ENCODE measurements around the gene LRRC3.
"Not testable (repeated sequence)": the region's sequence is repeated elsewhere in the genome, so short reads cannot be mapped to it uniquely, and the experiment has no call there.

LRRC3 gene

DNA sequence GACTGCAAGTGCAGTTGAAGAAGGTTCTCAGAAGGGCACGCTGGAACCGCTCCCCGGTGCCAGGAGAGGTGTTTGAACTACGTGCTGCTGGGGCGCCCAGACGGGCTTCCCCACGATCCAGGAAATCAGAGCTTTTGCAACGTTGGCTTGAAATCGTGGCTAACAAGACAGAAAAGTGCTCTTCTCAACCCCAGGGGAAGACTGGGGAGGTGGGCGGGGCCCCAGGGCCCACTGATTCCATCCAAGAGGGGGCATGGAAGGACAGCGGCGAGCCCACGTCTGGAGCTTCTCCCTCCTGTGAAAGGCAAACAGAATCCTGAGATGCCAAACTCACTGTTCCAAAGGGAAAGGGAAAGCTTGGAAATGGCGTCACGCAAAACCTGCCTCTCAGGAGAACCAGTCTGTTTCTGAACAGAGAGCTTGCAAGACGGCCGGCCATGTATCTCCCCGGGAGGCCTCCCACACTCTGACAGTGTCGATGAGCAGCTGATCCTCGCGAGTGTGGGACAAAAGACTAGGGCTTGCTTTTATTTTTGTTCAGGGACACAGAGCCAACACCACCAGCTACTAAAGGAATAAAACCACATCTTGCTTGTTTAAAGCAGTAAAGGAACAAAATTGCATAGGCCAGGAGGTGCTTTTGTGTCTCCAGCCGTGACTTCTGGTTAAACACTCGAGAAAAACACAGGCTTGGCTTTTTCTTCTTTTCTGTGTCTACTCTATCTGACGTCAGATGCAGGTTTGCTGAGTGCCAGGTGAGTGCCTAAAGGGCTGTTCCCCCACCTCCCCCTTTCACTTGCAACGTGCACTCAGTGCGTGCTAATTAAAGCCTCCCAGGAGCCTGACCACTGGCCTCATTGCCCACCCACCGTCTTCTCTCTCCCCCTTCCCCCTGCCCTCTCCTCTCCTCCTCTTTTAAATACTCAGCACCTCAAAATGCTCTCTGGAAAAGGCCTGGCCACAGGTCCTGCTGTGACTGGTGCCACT is 41.5 kb downstream of the LRRC3 start:
- ATAC-seq (replicated peaks; ENCODE audit: extremely low read depth, poor library complexity, severe bottlenecking) (no peak), DNase-seq (ENCODE audit: low spot score in 2 of 2) (no peak)
- peaks cover 9% of the 10 kb centered on the region for H3K9me3 Mint-ChIP-seq
- H3K4me1 Mint-ChIP-seq: no peaks in the 10 kb centered on the region
- no peak overlapping the region for H3K4me3 Mint-ChIP-seq
- H3K27me3 Mint-ChIP-seq: peaks cover 56% of the 10 kb centered on the region
- H3K27ac Mint-ChIP-seq (ENCODE audit: low read depth): no peak overlapping the region
- H3K36me3 Mint-ChIP-seq (ENCODE audit: insufficient read depth): peaks cover 2% of the 10 kb centered on the region

DNA sequence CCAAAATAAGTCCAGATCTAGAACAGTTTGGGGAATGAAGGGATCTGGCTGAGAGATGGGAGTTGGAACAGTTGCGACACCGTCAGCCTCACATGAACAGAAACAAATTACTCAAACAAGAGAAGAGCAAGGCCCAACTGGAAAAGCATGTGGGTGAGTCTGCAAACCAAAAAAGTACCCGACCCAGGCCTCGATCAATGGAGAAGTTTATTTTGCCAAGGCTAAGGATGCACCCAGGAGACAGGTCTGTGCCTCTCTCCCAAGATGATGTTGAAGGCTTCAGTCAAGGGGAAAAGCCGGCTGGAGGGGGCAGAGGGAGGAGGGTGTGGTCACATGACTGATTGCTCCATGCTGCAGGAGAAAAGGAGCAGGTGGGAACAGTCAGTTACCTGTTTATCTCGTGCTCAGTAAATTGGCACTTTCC is 42.4 kb downstream of the LRRC3 start:
- H3K4me1 Mint-ChIP-seq: no peaks in the 10 kb centered on the region
- peaks cover 7% of the 10 kb centered on the region for H3K9me3 Mint-ChIP-seq
- H3K27ac Mint-ChIP-seq (ENCODE audit: low read depth): no peak overlapping the region
- H3K36me3 Mint-ChIP-seq (ENCODE audit: insufficient read depth): peaks cover 2% of the 10 kb centered on the region
- ATAC-seq (replicated peaks; ENCODE audit: extremely low read depth, poor library complexity, severe bottlenecking) (no peak), DNase-seq (ENCODE audit: low spot score in 2 of 2) (no peak)
- peaks cover 48% of the 10 kb centered on the region for H3K27me3 Mint-ChIP-seq
- H3K4me3 Mint-ChIP-seq: no peak overlapping the region

DNA sequence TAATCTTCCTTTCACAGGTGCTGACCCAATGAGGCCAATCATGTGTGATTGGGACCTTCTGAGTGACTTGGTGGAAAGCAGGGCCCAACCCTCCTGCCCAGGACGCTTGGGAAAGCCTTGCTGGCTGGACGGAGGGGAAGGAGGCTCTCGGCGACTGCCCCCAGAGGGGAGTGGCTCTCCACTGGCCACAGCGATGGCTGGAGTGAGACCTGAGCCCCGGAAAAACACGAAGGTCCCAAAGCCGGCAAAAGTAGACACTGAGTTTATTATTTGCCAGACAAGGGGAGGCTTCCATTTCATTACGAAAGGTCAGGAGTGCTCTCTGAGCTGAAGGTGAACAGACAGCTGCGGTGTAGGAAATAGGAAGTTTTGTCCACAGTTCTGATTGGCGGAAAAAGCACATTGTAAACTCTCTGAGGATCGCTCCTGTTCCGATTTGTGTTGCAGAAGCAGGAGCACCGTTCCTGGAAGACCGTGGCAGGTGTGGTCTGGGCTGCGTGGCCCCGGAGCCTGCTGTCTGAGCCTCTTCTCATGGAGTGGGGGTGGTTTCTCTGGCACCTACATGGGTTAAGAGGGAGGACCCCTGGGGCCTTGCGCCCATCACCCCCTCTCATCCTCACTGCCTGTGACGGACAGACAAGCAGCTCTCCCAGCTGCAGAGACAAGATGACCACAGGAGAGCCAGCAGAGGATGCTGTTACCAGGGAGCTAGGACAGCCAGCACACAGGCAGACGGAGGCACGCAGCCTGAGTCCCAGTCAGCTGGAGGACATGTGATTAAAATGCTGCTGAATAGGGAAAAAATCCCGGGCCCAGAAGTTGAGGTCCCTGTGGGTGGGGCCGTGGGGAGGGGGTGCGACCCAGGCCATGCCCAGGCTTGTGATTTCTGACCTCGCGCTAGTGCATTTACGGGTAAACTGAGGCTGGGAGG is 43.2 kb downstream of the LRRC3 start:
- Mint-ChIP-seq H3K4me3 (no peak overlapping the region), H3K36me3 (ENCODE audit: insufficient read depth) (peaks cover 2% of the 10 kb centered on the region), H3K27me3 (peaks cover 39% of the 10 kb centered on the region), H3K27ac (ENCODE audit: low read depth) (no peak overlapping the region), H3K9me3 (no peaks in the 10 kb centered on the region), H3K4me1 (no peaks in the 10 kb centered on the region)
- ATAC-seq (replicated peaks; ENCODE audit: extremely low read depth, poor library complexity, severe bottlenecking): no peak
- DNase-seq (ENCODE audit: low spot score in 2 of 2): no peak

DNA sequence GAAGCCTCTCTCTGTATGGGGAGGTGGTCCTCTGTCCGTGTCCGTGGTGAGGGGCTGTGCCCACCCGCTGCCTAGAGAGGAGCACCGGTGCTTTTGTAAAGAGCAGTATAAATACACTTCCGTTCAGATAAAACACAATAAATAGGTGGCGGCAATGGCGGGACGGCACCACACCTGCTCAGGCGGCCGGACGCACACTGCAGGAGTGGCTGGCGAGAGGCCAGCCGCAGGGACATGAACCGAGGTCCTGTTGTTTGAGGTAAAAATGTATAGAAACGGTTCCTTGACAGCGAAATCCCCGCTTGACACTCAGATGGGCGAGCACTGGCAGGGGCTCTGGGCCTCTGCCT is 43.9 kb downstream of the LRRC3 start:
- peaks cover 2% of the 10 kb centered on the region for H3K36me3 Mint-ChIP-seq (ENCODE audit: insufficient read depth)
- ATAC-seq (replicated peaks; ENCODE audit: extremely low read depth, poor library complexity, severe bottlenecking): no peak
- H3K9me3 Mint-ChIP-seq: no peaks in the 10 kb centered on the region
- H3K27me3 Mint-ChIP-seq: peaks cover 39% of the 10 kb centered on the region
- DNase-seq (ENCODE audit: low spot score in 2 of 2): no peak
- H3K4me3 Mint-ChIP-seq: no peak overlapping the region
- H3K27ac Mint-ChIP-seq (ENCODE audit: low read depth): no peak overlapping the region
- H3K4me1 Mint-ChIP-seq: no peaks in the 10 kb centered on the region

DNA sequence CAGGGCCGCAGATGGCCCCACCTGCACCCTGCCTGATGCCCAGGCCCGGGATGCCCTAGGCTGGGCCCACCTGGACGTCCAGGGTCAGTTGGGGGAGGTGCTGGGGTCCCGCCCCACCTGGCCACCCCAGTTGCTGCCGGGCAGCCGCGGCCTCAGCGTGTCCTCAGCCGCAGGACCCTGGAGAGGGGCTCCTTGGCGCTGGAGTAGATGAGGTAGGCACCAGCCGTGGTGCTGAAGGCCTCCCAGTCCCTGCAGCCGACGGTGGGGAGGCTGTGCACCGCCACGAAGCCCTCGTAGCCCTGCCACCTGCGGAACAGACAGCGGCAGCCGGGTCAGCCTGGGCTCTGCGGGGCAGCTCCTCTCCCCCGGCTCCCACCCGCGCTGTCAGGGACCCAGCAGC is 44.3 kb downstream of the LRRC3 start:
- Mint-ChIP-seq H3K27ac (ENCODE audit: low read depth) (no peak overlapping the region), H3K27me3 (peaks cover 39% of the 10 kb centered on the region), H3K9me3 (no peaks in the 10 kb centered on the region), H3K4me1 (no peaks in the 10 kb centered on the region), H3K36me3 (ENCODE audit: insufficient read depth) (peaks cover 2% of the 10 kb centered on the region), H3K4me3 (no peak overlapping the region)
- ATAC-seq (replicated peaks; ENCODE audit: extremely low read depth, poor library complexity, severe bottlenecking) (no peak), DNase-seq (ENCODE audit: low spot score in 2 of 2) (no peak)

DNA sequence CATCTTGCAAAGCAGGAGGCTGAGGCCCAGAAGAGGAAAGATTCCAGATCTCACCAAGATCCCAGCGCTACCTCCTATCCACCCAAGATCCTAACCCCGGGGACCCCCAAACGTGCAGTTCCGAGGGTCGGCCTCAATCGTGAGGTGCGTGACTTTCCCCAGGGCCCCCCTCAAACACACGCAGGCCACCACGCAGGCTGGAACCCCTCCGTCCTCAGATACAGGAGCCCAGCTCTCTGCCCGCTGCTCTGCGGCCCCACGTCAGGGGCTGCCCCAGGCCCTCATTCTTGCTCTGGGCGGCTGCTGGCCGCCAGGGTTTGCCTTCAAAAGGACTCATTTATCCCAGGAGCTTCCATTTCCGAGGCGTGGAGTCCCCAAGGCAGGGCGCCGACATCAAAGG is 44.8 kb downstream of the LRRC3 start:
- H3K36me3 Mint-ChIP-seq (ENCODE audit: insufficient read depth): peaks cover 2% of the 10 kb centered on the region
- no peak overlapping the region for H3K27ac Mint-ChIP-seq (ENCODE audit: low read depth)
- H3K4me1 Mint-ChIP-seq: no peaks in the 10 kb centered on the region
- no peak for ATAC-seq (replicated peaks; ENCODE audit: extremely low read depth, poor library complexity, severe bottlenecking)
- no peaks in the 10 kb centered on the region for H3K9me3 Mint-ChIP-seq
- no peak overlapping the region for H3K4me3 Mint-ChIP-seq
- no peak for DNase-seq (ENCODE audit: low spot score in 2 of 2)
- peaks cover 37% of the 10 kb centered on the region for H3K27me3 Mint-ChIP-seq

DNA sequence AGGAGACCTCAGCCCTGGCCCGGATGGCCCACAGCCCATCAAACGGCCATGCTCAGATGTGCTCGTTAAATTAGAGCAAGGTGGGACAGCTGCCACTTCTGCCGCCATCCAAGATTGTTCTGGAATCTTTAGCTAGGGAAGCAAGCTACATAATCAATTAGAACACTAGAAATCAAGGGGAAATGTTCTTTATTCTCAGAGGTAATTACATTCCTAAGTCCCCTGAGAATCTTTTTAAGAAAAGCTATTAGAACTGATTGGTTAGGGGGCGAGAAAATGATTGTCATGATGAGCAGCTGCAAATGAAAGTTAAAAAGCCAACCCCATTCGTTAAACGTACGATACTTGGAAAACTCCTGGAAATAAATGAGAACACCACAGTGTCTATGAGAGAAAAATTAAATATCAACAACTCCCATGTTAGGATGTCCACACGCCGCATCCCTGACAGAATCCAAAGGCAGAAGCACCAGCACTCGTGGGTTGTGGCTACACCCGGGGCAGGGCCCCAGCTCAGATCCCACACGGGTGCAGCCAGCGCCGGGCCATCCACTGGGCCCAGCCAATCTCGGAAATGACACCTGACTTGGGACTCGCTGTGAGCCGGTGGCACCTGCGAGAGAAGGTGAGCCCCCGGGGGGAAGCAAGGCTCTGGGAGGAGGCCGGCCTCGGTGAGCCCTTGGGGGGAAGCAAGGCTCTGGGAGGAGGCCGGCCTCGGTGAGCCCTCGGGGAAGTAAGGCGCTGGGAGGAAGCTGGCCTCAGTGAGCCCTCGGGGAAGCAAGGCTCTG is 47.1 kb downstream of the LRRC3 start:
- no peak for DNase-seq (ENCODE audit: low spot score in 2 of 2)
- ATAC-seq (replicated peaks; ENCODE audit: extremely low read depth, poor library complexity, severe bottlenecking): no peak
- Mint-ChIP-seq H3K4me1 (no peaks in the 10 kb centered on the region), H3K27ac (ENCODE audit: low read depth) (no peak overlapping the region), H3K9me3 (no peaks in the 10 kb centered on the region), H3K27me3 (peaks cover 14% of the 10 kb centered on the region), H3K36me3 (ENCODE audit: insufficient read depth) (no peaks in the 10 kb centered on the region), H3K4me3 (no peak overlapping the region)

DNA sequence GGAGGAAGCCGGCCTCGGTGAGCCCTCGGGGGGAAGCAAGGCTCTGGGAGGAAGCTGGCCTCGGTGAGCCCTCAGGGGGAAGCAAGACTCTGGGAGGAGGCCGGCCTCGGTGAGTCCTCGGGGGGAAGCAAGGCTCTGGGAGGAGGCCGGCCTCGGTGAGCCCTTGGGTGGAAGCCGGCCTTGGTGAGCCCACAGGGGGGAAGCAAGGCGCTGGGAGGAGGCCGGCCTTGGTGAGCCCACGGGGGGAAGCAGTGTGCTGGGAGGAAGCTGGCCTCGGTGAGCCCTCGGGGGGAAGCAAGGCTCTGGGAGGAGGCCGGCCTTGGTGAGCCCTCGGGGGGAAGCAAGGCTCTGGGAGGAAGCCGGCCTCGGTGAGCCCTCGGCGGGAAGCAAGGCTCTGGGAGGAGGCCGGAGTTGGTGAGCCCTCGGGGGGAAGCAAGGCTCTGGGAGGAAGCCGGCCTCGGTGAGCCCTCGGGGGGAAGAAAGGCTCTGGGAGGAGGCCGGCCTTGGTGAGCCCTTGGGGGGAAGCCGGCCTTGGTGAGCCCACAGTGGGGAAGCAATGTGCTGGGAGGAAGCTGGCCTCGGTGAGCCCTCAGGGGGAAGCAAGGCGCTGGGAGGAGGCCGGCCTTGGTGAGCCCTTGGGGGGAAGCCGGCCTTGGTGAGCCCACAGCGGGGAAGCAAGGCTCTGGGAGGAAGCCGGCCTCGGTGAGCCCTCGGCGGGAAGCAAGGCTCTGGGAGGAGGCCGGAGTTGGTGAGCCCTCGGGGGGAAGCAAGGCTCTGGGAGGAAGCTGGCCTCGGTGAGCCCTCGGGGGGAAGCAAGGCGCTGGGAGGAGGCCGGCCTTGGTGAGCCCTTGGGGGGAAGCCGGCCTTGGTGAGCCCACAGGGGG is 47.9 kb downstream of the LRRC3 start:
- not testable (repeated sequence) for H3K36me3 Mint-ChIP-seq (ENCODE audit: insufficient read depth); H3K4me1 Mint-ChIP-seq; ATAC-seq (replicated peaks; ENCODE audit: extremely low read depth, poor library complexity, severe bottlenecking); DNase-seq (ENCODE audit: low spot score in 2 of 2); H3K4me3 Mint-ChIP-seq; H3K9me3 Mint-ChIP-seq; H3K27me3 Mint-ChIP-seq
- H3K27ac Mint-ChIP-seq (ENCODE audit: low read depth): peak overlapping the region; percentile 53

DNA sequence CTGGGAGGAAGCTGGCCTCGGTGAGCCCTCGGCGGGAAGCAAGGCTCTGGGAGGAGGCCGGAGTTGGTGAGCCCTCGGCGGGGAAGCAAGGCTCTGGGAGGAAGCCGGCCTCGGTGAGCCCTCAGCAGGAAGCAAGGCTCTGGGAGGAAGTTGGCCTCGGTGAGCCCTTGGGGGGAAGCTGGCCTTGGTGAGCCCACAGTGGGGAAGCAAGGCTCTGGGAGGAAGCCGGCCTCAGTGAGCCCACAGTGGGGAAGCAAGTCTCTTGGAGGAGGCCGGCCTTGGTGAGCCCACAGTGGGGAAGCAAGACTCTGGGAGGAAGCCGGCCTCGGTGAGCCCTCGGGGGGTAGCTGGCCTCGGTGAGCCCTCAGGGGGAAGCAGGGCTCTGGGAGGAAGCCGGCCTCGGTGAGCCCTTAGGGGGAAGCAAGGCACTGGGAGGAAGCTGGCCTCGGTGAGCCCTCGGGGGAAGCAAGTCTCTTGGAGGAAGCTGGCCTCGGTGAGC is 48.6 kb downstream of the LRRC3 start:
- H3K4me3 Mint-ChIP-seq: no peak overlapping the region
- DNase-seq (ENCODE audit: low spot score in 2 of 2): no peak
- H3K27me3 Mint-ChIP-seq: no peaks in the 10 kb centered on the region
- H3K9me3 Mint-ChIP-seq: no peaks in the 10 kb centered on the region
- ATAC-seq (replicated peaks; ENCODE audit: extremely low read depth, poor library complexity, severe bottlenecking): no peak
- H3K27ac Mint-ChIP-seq (ENCODE audit: low read depth): peak overlapping the region; percentile 53
- H3K4me1 Mint-ChIP-seq: no peaks in the 10 kb centered on the region
- no peaks in the 10 kb centered on the region for H3K36me3 Mint-ChIP-seq (ENCODE audit: insufficient read depth)

DNA sequence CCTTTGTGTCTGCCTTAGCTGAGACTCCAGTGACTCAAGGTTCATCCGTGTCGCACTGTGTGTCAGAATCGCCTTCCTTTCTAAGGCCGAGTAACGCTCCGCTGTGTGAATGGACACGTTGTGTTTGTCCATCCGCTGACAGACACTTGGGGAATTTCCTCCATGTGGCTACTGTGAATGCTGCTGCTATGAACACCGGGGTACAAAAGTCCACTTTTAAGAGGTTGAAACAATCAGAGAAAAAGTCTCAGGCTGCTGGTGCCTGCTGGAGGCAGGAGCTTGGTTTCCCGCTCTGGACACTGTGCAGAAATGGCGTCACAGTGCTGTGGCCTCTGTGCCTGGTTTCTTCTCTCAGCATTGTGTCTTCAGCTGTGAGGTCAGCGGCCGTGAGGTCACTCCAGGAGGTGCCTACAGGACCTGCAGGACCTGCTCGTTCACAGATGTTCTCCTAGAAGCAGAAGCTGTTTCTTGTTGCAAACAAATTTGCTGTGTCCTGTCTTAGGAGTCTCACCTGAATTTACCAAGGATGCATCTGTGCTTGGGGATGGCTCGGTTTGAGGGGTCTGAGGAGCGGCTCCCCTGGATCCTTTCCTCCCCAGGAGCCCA is 50.5 kb downstream of the LRRC3 start:
- Mint-ChIP-seq H3K9me3 (no peaks in the 10 kb centered on the region), H3K4me1 (no peaks in the 10 kb centered on the region), H3K27ac (ENCODE audit: low read depth) (no peak overlapping the region), H3K36me3 (ENCODE audit: insufficient read depth) (no peaks in the 10 kb centered on the region), H3K4me3 (no peak overlapping the region), H3K27me3 (no peaks in the 10 kb centered on the region)
- ATAC-seq (replicated peaks; ENCODE audit: extremely low read depth, poor library complexity, severe bottlenecking) (no peak), DNase-seq (ENCODE audit: low spot score in 2 of 2) (no peak)

All from central memory CD8-positive, alpha-beta T cell (primary cell).